CD4-positive, CD25-positive, alpha-beta regulatory T cell (primary cell): ENCODE data around the gene FAM240B. TPM values are rescaled to one million over a fixed set of nuclear protein-coding genes. Genes with fewer than 3 reads are reported as not detected.

Source experiments
- ATAC-seq, 2 donors: fragments of 150-1000 bp; cut with Tn5 transposase; one replicate each; pipeline ENCODE4 v1.10.0; 2021; ENCODE audit warnings: low read depth in 2 of 2, moderate number of reproducible peaks in 2 of 2, moderate library complexity in 1 of 2
- DNase-seq, 3 donors: peaks; one replicate each; pipeline versions ENCODE4 v3.0.0 to v3.0.0-alpha.2; 2012 to 2022; ENCODE audit warnings: mixed read lengths in 1 of 3
- H3K27ac ChIP-seq: one replicate; pipeline ENCODE4 v1.7.0; 2013; ENCODE audit warnings: mild to moderate bottlenecking, low read length; ENCODE audit not compliant: insufficient read depth, poor library complexity, severe bottlenecking
- H3K27me3 ChIP-seq: one replicate; pipeline ENCODE4 v1.7.0; 2013; ENCODE audit warnings: low read length; ENCODE audit not compliant: control insufficient read depth, insufficient read depth
- H3K36me3 ChIP-seq: one replicate; pipeline ENCODE4 v1.7.0; 2013; ENCODE audit warnings: mild to moderate bottlenecking, low read length, moderate library complexity; ENCODE audit not compliant: control insufficient read depth, insufficient read depth
- H3K4me1 ChIP-seq: 2 replicates; pipeline ENCODE4 v1.7.0; 2013; ENCODE audit warnings: mild to moderate bottlenecking, low read length; ENCODE audit not compliant: insufficient read depth, control insufficient read depth, poor library complexity, severe bottlenecking
- H3K4me3 ChIP-seq: one replicate; pipeline ENCODE4 v1.7.0; 2013; ENCODE audit warnings: low read depth, mild to moderate bottlenecking, low read length, moderate library complexity
- H3K9me3 ChIP-seq, 2 experiments: 1 replicate in 1 of 2; 2 replicates in 1 of 2; pipeline ENCODE4 v1.7.0; 2013; ENCODE audit warnings: low read length in 2 of 2, mild to moderate bottlenecking in 1 of 2, moderate library complexity in 1 of 2; ENCODE audit not compliant: control insufficient read depth in 2 of 2
- H3K27ac Mint-ChIP-seq, 3 donors: one replicate each; pipeline ENCODE4 v1.8.0; 2020 to 2022; ENCODE audit warnings: mild to moderate bottlenecking in 3 of 3, mixed read lengths in 3 of 3, moderate library complexity in 2 of 3
- H3K27me3 Mint-ChIP-seq: one replicate; pipeline ENCODE4 v1.8.0; 2022; ENCODE audit warnings: mild to moderate bottlenecking, mixed read lengths
- H3K36me3 Mint-ChIP-seq: one replicate; pipeline ENCODE4 v1.8.0; 2020; ENCODE audit warnings: mixed read lengths
- H3K4me1 Mint-ChIP-seq, 4 donors: one replicate each; pipeline ENCODE4 v1.8.0; 2020 to 2022; ENCODE audit warnings: mixed read lengths in 4 of 4, mild to moderate bottlenecking in 1 of 4
- H3K4me3 Mint-ChIP-seq, 4 donors: one replicate each; pipeline ENCODE4 v1.8.0; 2020 to 2022; ENCODE audit warnings: mild to moderate bottlenecking in 4 of 4, mixed read lengths in 4 of 4, moderate library complexity in 3 of 4
- H3K9me3 Mint-ChIP-seq, 7 donors: one replicate each; pipeline ENCODE4 v1.8.0; 2020 to 2022; ENCODE audit warnings: mixed read lengths in 7 of 7, mild to moderate bottlenecking in 3 of 7, moderate library complexity in 2 of 7
- polyA plus RNA-seq, 4 donors: library from polyadenylated mRNA; unstranded; fragments of 300-500 nt; fragmentation: Illumina TruSeq; gene quantifications; one replicate each; pipeline ENCODE4 v1.2.3, GENCODE V29; 2021
- total RNA-seq: library from RNA; stranded (reverse); gene quantifications from one replicate; pipeline ENCODE4 v1.2.3, GENCODE V29; 2022

Gene FAM240B
- total and polyA plus RNA-seq, 5 donors from 2014 or later, result not detected

DNA sequence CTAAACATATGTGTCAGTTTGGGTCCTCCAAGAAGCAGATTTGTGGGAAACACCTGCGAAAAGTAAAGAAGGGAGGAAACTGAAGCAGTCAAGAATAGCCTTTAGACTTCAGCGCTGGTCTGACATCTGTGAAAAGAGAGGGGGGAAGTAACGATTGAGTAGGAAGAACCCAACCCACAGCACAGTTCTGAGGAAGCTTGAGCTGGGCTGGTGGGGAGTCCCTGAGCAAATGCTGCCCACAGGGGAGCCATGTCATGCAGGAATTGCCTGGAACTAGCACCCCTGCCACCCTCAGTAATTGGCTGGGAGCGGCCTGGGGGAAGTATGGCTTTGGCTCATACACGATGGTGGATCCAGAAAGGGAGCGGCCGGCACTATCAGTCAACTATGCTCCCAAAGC lies 20.6 kb downstream of the FAM240B start:
- DNase-seq (no peak), ATAC-seq (no peak)
- no peak overlapping the region for H3K4me3 Mint-ChIP-seq
- Histone ChIP-seq H3K9me3 (no peaks in the 10 kb centered on the region), H3K36me3 (no peaks in the 10 kb centered on the region), H3K4me3 (no peak overlapping the region), H3K27ac (no peak overlapping the region), H3K4me1 (no peaks in the 10 kb centered on the region), H3K27me3 (no peaks in the 10 kb centered on the region)
- no peak overlapping the region for H3K27ac Mint-ChIP-seq
- no peaks in the 10 kb centered on the region for H3K36me3 Mint-ChIP-seq
- H3K9me3 Mint-ChIP-seq, result no peaks in the 10 kb centered on the region
- H3K27me3 Mint-ChIP-seq, result peaks cover 14% of the 10 kb centered on the region
- H3K4me1 Mint-ChIP-seq, result no peaks in the 10 kb centered on the region

DNA sequence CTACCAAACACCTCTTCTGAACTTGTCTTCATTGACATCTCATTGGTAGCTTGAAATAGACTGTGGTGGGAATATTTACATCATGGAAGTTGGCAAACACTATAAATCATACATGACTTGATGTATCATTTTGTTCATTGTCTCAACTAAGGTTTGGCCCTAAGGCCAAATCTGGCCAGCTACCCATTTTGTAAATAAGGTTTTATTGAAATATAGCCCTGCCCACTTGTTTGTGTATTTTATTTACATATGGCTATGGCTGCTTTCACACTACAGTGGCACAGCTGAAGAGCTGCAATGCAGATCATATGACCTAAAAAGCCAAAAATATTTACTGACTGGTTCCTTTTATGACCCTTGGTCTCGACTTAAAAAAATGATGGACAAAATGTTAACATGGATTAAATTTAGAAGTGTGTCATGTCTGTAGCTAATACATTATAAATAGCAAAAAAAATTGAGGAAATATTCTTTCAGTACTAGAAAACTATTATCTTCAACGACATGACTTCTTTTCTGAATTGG lies 22.1 kb downstream of the FAM240B start:
- no peak for ATAC-seq
- H3K4me3 Mint-ChIP-seq, result no peak overlapping the region

DNA sequence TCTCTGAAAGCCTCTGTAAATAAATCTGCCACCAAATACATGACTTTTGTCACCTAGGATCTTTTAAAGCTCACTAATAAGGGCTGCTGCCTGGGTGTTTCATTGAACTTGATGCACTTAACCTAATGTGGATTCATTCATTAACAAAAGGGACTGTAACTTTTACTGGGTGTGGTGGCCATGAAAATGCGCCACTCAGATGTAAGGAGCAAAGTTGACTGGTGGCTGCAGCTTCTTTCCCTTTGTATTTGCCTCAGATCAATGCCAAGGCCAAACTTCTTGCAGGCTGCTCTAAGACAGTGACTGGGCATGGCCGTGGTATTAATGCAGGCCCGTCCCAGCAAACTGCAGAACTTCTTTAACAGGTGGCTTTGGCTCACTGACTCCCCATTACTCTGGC lies 22.9 kb downstream of the FAM240B start:
- Mint-ChIP-seq H3K27me3 (peaks cover 14% of the 10 kb centered on the region), H3K4me3 (no peak overlapping the region), H3K36me3 (no peaks in the 10 kb centered on the region), H3K9me3 (peaks cover 0 to 2% (median 0%) of the 10 kb centered on the region in 7 donors), H3K4me1 (no peaks in the 10 kb centered on the region), H3K27ac (no peak overlapping the region)
- DNase-seq, result no peak
- ATAC-seq, result no peak
- no peak overlapping the region for H3K27ac ChIP-seq
- H3K4me3 ChIP-seq, result no peak overlapping the region
- no peaks in the 10 kb centered on the region for H3K36me3 ChIP-seq
- H3K4me1 ChIP-seq, result no peaks in the 10 kb centered on the region
- H3K9me3 ChIP-seq, result no peaks in the 10 kb centered on the region
- no peaks in the 10 kb centered on the region for H3K27me3 ChIP-seq

More for the DNA sequence above, 22.1 kb downstream of the FAM240B start:
- H3K4me1 Mint-ChIP-seq, result no peaks in the 10 kb centered on the region
- H3K4me1 ChIP-seq, result no peaks in the 10 kb centered on the region
- no peaks in the 10 kb centered on the region for H3K36me3 Mint-ChIP-seq
- H3K4me3 ChIP-seq, result no peak overlapping the region
- DNase-seq, result no peak
- H3K9me3 Mint-ChIP-seq, result peaks cover 0 to 2% (median 0%) of the 10 kb centered on the region in 7 donors
- no peaks in the 10 kb centered on the region for H3K9me3 ChIP-seq
- H3K36me3 ChIP-seq, result no peaks in the 10 kb centered on the region
- no peaks in the 10 kb centered on the region for H3K27me3 ChIP-seq
- no peak overlapping the region for H3K27ac ChIP-seq
- no peak overlapping the region for H3K27ac Mint-ChIP-seq
- peaks cover 14% of the 10 kb centered on the region for H3K27me3 Mint-ChIP-seq

DNA sequence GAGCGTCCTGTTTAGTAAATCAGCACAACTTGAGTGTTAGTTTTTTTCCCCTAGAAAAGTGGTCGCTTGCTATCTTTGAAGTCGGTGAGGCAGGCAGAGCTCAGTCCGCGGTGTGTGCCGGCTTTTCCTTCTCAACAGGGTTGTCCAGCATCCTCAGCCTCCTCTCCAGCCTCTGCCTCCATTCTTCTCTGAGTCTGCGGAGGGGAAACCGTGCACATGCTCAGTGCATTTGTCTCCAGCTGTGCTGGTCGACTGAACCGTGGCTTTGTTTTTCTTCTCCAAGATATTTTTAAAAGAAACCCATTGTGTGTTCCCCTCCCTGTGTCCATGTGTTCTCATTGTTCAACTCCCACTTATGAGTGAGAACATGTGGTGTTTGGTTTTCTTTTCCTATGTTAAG lies 25.3 kb downstream of the FAM240B start:
- Histone ChIP-seq H3K27me3 (no peaks in the 10 kb centered on the region), H3K4me1 (no peaks in the 10 kb centered on the region), H3K9me3 (no peaks in the 10 kb centered on the region), H3K4me3 (no peak overlapping the region), H3K27ac (no peak overlapping the region), H3K36me3 (no peaks in the 10 kb centered on the region)
- peaks cover 9% of the 10 kb centered on the region for H3K27me3 Mint-ChIP-seq
- no peaks in the 10 kb centered on the region for H3K4me1 Mint-ChIP-seq
- H3K36me3 Mint-ChIP-seq, result no peaks in the 10 kb centered on the region
- DNase-seq, result no peak
- ATAC-seq, result no peak
- H3K4me3 Mint-ChIP-seq, result no peak overlapping the region
- peaks cover 0 to 2% (median 0%) of the 10 kb centered on the region in 7 donors for H3K9me3 Mint-ChIP-seq
- H3K27ac Mint-ChIP-seq, result no peak overlapping the region

DNA sequence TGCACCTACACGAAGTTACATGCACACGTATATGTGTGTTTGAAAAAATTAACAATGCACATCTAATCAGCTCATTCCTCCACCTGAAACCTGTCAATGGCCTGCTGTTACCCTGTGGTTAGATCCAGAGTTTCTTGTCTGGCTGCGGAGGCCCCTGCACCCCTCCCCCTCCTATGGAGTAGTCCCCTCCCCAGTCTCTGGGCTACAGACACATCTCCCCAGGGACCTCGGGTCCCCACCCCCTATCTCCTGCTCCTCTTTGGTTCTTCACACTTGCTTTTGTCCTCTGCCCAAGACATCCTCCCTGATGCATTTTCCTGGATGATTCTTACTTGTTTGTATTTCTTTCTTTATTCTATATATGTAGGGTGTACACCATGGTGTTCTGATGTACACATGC lies 27.2 kb downstream of the FAM240B start:
- H3K4me3 ChIP-seq, result no peak overlapping the region
- Mint-ChIP-seq H3K4me1 (peaks cover 0 to 3% (median 0%) of the 10 kb centered on the region in 4 donors), H3K36me3 (no peaks in the 10 kb centered on the region), H3K27me3 (peaks cover 4% of the 10 kb centered on the region), H3K4me3 (no peak overlapping the region), H3K9me3 (peaks cover 0 to 2% (median 0%) of the 10 kb centered on the region in 7 donors), H3K27ac (no peak overlapping the region)
- H3K36me3 ChIP-seq, result no peaks in the 10 kb centered on the region
- no peaks in the 10 kb centered on the region for H3K27me3 ChIP-seq
- H3K9me3 ChIP-seq, result no peaks in the 10 kb centered on the region
- DNase-seq (no peak), ATAC-seq (no peak)
- no peaks in the 10 kb centered on the region for H3K4me1 ChIP-seq
- H3K27ac ChIP-seq, result no peak overlapping the region

DNA sequence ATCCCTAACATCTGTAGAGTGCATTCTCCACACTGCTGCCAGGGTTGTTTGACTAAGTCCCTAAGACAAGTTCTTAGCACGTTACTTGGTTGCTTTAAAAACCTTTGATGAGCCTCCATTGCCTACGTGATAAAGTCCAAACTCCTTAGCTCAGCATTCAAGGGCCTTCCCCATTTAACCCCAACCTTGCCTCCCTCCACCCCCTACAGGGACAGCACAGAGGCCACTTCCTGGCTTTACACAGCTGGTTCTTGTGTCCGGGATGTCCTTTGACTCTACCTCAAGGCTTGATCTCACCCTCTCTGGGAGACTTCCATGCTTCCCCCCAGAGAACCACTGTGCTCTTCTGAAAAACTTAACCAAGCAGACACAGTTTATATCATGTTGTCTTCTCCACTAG lies 29.4 kb downstream of the FAM240B start:
- Histone ChIP-seq H3K27ac (no peak overlapping the region), H3K36me3 (no peaks in the 10 kb centered on the region), H3K27me3 (no peaks in the 10 kb centered on the region), H3K4me1 (no peaks in the 10 kb centered on the region), H3K9me3 (no peaks in the 10 kb centered on the region), H3K4me3 (no peak overlapping the region)
- H3K9me3 Mint-ChIP-seq, result peaks cover 0 to 2% (median 0%) of the 10 kb centered on the region in 7 donors
- no peak for ATAC-seq
- DNase-seq, result no peak
- H3K4me3 Mint-ChIP-seq, result no peak overlapping the region
- H3K4me1 Mint-ChIP-seq, result peaks cover 0 to 6% (median 0%) of the 10 kb centered on the region in 4 donors
- H3K36me3 Mint-ChIP-seq, result no peaks in the 10 kb centered on the region
- no peak overlapping the region for H3K27ac Mint-ChIP-seq
- H3K27me3 Mint-ChIP-seq, result no peaks in the 10 kb centered on the region

DNA sequence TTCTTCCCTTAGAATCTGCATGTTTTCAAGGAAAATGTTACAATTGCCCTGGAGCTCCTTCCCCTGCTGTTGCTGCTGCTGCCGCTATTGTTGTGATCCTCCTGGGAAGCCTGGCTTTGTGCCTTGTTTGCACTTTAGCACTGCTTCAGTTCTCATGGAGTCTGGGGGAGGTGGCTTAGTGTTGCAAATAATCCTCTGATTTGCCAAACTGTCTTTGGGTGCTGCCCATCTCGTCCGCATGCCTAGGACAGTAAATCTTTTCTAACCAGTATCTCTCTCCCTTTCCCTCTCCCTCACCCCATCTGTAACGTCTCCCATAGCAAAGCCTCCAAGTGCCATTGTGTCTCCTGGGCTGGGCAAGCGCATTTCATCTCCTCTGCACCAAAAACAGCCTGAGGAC lies 30.3 kb downstream of the FAM240B start:
- no peak overlapping the region for H3K27ac ChIP-seq
- no peaks in the 10 kb centered on the region for H3K36me3 Mint-ChIP-seq
- no peaks in the 10 kb centered on the region for H3K9me3 ChIP-seq
- no peaks in the 10 kb centered on the region for H3K27me3 ChIP-seq
- peaks cover 0 to 6% (median 0%) of the 10 kb centered on the region in 4 donors for H3K4me1 Mint-ChIP-seq
- no peaks in the 10 kb centered on the region for H3K36me3 ChIP-seq
- no peaks in the 10 kb centered on the region for H3K27me3 Mint-ChIP-seq
- H3K27ac Mint-ChIP-seq, result peak overlapping the region in 1 of 3 donors; percentile 52
- DNase-seq, result no peak
- H3K4me3 ChIP-seq, result no peak overlapping the region
- peaks cover 0 to 3% (median 0%) of the 10 kb centered on the region in 7 donors for H3K9me3 Mint-ChIP-seq
- H3K4me3 Mint-ChIP-seq, result no peak overlapping the region
- ATAC-seq, result no peak
- H3K4me1 ChIP-seq, result no peaks in the 10 kb centered on the region

DNA sequence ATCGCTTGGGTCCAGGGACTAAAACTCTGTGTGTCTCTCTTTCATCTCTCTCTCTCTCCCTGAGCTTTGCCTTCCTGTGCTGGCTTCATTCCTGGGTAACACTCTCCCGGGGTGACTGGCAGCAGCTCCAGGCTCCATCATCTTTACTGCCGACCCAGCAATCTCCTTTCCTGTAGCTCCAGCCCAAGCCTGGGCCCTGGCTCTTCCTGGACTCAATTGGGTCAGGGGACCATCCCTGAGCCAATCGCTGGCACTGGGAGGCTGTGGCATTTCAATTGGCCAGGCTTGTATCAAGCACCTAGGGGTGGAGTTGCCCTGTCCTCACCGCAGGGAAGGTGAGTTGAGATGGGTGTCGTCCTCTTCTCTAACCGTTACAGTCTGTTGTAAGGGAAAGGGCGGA lies 31.9 kb downstream of the FAM240B start:
- no peaks in the 10 kb centered on the region for H3K36me3 Mint-ChIP-seq
- H3K27me3 Mint-ChIP-seq, result no peaks in the 10 kb centered on the region
- no peak for DNase-seq
- Histone ChIP-seq H3K27ac (no peak overlapping the region), H3K4me1 (no peaks in the 10 kb centered on the region), H3K4me3 (no peak overlapping the region), H3K27me3 (no peaks in the 10 kb centered on the region), H3K36me3 (no peaks in the 10 kb centered on the region), H3K9me3 (no peaks in the 10 kb centered on the region)
- no peak for ATAC-seq
- peaks cover 0 to 1% (median 0%) of the 10 kb centered on the region in 7 donors for H3K9me3 Mint-ChIP-seq
- H3K4me1 Mint-ChIP-seq, result peaks cover 0 to 6% (median 0%) of the 10 kb centered on the region in 4 donors
- H3K27ac Mint-ChIP-seq, result no peak overlapping the region
- peak overlapping the region in 1 of 4 donors; percentile 64 for H3K4me3 Mint-ChIP-seq
